ENCODE data around the gene EBLN1.

- no peak for TF ChIP-seq POLR2A (IDR thresholded peaks at IDR 0.05)
- TF ChIP-seq, protein P1, sequence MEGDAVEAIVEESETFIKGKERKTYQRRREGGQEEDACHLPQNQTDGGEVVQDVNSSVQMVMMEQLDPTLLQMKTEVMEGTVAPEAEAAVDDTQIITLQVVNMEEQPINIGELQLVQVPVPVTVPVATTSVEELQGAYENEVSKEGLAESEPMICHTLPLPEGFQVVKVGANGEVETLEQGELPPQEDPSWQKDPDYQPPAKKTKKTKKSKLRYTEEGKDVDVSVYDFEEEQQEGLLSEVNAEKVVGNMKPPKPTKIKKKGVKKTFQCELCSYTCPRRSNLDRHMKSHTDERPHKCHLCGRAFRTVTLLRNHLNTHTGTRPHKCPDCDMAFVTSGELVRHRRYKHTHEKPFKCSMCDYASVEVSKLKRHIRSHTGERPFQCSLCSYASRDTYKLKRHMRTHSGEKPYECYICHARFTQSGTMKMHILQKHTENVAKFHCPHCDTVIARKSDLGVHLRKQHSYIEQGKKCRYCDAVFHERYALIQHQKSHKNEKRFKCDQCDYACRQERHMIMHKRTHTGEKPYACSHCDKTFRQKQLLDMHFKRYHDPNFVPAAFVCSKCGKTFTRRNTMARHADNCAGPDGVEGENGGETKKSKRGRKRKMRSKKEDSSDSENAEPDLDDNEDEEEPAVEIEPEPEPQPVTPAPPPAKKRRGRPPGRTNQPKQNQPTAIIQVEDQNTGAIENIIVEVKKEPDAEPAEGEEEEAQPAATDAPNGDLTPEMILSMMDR (IDR thresholded peaks at IDR 0.05), result no peak
- no peak for TF ChIP-seq POLR2AphosphoS5 (IDR thresholded peaks at IDR 0.05)
Measured at GRCh38 chr10:22246680-22247391, 29.0 kb upstream of the EBLN1 start.

Measured in breast epithelium (tissue), 3 donors.